ACC112 (cell line): ENCODE measurements around the gene ZBTB34.

Experiments used
- H2AFZ ChIP-seq: fragments of 200-600 bp; sonication (generic); one replicate; pipeline ENCODE4 v1.6.0; 2017; ENCODE audit warnings: antibody characterized with exemption, low read length; ENCODE audit not compliant: unreplicated experiment
- H3K27ac ChIP-seq: fragments of 200-600 bp; sonication (generic); 2 replicates; pipeline ENCODE4 v1.5.1; 2014; ENCODE audit warnings: low read depth, mild to moderate bottlenecking, antibody characterized with exemption, low read length, moderate library complexity
- H3K27me3 ChIP-seq: fragments of 200-600 bp; sonication (generic); 2 replicates; pipeline ENCODE4 v1.6.1; 2014; ENCODE audit warnings: mild to moderate bottlenecking, antibody characterized with exemption, low read length, moderate library complexity, mixed read lengths; ENCODE audit not compliant: insufficient read depth
- H3K36me3 ChIP-seq: fragments of 200-600 bp; sonication (generic); 2 replicates; pipeline ENCODE4 v1.6.1; 2016; ENCODE audit warnings: mild to moderate bottlenecking, antibody characterized with exemption, low read length, moderate library complexity, mixed read lengths; ENCODE audit not compliant: insufficient read depth
- H3K4me1 ChIP-seq: fragments of 200-600 bp; sonication (generic); one replicate; pipeline ENCODE4 v1.6.1; 2016; ENCODE audit warnings: low read length, mixed read lengths; ENCODE audit not compliant: insufficient read depth, unreplicated experiment, control insufficient read depth
- H3K4me3 ChIP-seq: fragments of 200-600 bp; sonication (generic); 2 replicates; pipeline ENCODE4 v1.5.1; 2014; ENCODE audit warnings: mild to moderate bottlenecking, low read depth, low read length
- H3K79me2 ChIP-seq: fragments of 200-600 bp; sonication (generic); one replicate; pipeline ENCODE4 v1.6.0; 2016; ENCODE audit warnings: low read length; ENCODE audit not compliant: control insufficient read depth, unreplicated experiment, insufficient read depth

ZBTB34 gene

GRCh38 chr9:126842220-126842842, 18.1 kb upstream of the ZBTB34 start:
- H3K79me2 ChIP-seq = no peaks in the 10 kb centered on the region
- no peak overlapping the region for H3K27ac ChIP-seq
- H2AFZ ChIP-seq = no peak overlapping the region
- H3K27me3 ChIP-seq = no peaks in the 10 kb centered on the region
- H3K36me3 ChIP-seq = no peaks in the 10 kb centered on the region; the same call in 1 of the 2 replicates
- H3K4me1 ChIP-seq = peaks cover 11% of the 10 kb centered on the region
- no peak overlapping the region for H3K4me3 ChIP-seq

GRCh38 chr9:126842977-126843799, 17.3 kb upstream of the ZBTB34 start:
- Histone ChIP-seq H3K79me2 (no peaks in the 10 kb centered on the region), H3K4me3 (no peak overlapping the region; the same call in 1 of the 2 replicates), H3K36me3 (no peaks in the 10 kb centered on the region; the same call in 1 of the 2 replicates), H3K27ac (peak overlapping the region; percentile 15; the same call in 1 of the 2 replicates), H3K27me3 (no peaks in the 10 kb centered on the region), H3K4me1 (peaks cover 11% of the 10 kb centered on the region), H2AFZ (no peak overlapping the region)

GRCh38 chr9:126844085-126844484, 16.4 kb upstream of the ZBTB34 start:
- no peaks in the 10 kb centered on the region for H3K79me2 ChIP-seq
- no peaks in the 10 kb centered on the region; the same call in 1 of the 2 replicates for H3K36me3 ChIP-seq
- H3K27ac ChIP-seq = peak overlapping the region; percentile 15; the same call in 1 of the 2 replicates
- peaks cover 11% of the 10 kb centered on the region for H3K4me1 ChIP-seq
- H3K27me3 ChIP-seq = no peaks in the 10 kb centered on the region
- H3K4me3 ChIP-seq = no peak overlapping the region; the same call in 1 of the 2 replicates
- no peak overlapping the region for H2AFZ ChIP-seq

GRCh38 chr9:126847051-126847450, 13.4 kb upstream of the ZBTB34 start:
- Histone ChIP-seq H3K27ac (no peak overlapping the region), H3K79me2 (no peaks in the 10 kb centered on the region), H2AFZ (no peak overlapping the region), H3K4me3 (no peak overlapping the region), H3K4me1 (peaks cover 11% of the 10 kb centered on the region), H3K36me3 (no peaks in the 10 kb centered on the region), H3K27me3 (peaks cover 10% of the 10 kb centered on the region)

GRCh38 chr9:126849591-126850225, 10.7 kb upstream of the ZBTB34 start:
- no peak overlapping the region for H2AFZ ChIP-seq
- no peaks in the 10 kb centered on the region for H3K4me1 ChIP-seq
- no peak overlapping the region for H3K4me3 ChIP-seq
- H3K36me3 ChIP-seq = no peaks in the 10 kb centered on the region
- H3K27ac ChIP-seq = no peak overlapping the region
- H3K27me3 ChIP-seq = peaks cover 21% of the 10 kb centered on the region
- no peaks in the 10 kb centered on the region for H3K79me2 ChIP-seq

GRCh38 chr9:126851286-126851880, 9.1 kb upstream of the ZBTB34 start:
- Histone ChIP-seq H3K4me3 (no peak overlapping the region), H3K27ac (no peak overlapping the region)

GRCh38 chr9:126852086-126852688, 8.3 kb upstream of the ZBTB34 start:
- no peak overlapping the region for H3K4me3 ChIP-seq
- no peaks in the 10 kb centered on the region for H3K79me2 ChIP-seq
- no peak overlapping the region for H2AFZ ChIP-seq
- no peaks in the 10 kb centered on the region for H3K36me3 ChIP-seq
- H3K27ac ChIP-seq = no peak overlapping the region
- H3K4me1 ChIP-seq = no peaks in the 10 kb centered on the region
- peaks cover 31% of the 10 kb centered on the region for H3K27me3 ChIP-seq

More at GRCh38 chr9:126851286-126851880, 9.1 kb upstream of the ZBTB34 start:
- Histone ChIP-seq H3K36me3 (no peaks in the 10 kb centered on the region), H3K4me1 (no peaks in the 10 kb centered on the region), H2AFZ (no peak overlapping the region), H3K79me2 (no peaks in the 10 kb centered on the region), H3K27me3 (peaks cover 27% of the 10 kb centered on the region)

GRCh38 chr9:126853667-126854066, 6.8 kb upstream of the ZBTB34 start:
- H3K36me3 ChIP-seq = no peaks in the 10 kb centered on the region
- no peak overlapping the region for H2AFZ ChIP-seq
- no peaks in the 10 kb centered on the region for H3K79me2 ChIP-seq
- peaks cover 38% of the 10 kb centered on the region for H3K27me3 ChIP-seq
- no peak overlapping the region for H3K4me3 ChIP-seq
- H3K4me1 ChIP-seq = no peaks in the 10 kb centered on the region
- no peak overlapping the region for H3K27ac ChIP-seq

GRCh38 chr9:126854734-126855133, 5.7 kb upstream of the ZBTB34 start:
- Histone ChIP-seq H3K36me3 (no peaks in the 10 kb centered on the region), H3K79me2 (no peaks in the 10 kb centered on the region), H3K4me1 (no peaks in the 10 kb centered on the region), H3K4me3 (no peak overlapping the region), H3K27me3 (peaks cover 38% of the 10 kb centered on the region), H3K27ac (no peak overlapping the region), H2AFZ (no peak overlapping the region)

GRCh38 chr9:126856326-126856877, 4.0 kb upstream of the ZBTB34 start:
- peaks cover 35% of the 10 kb centered on the region for H3K27me3 ChIP-seq
- peaks cover 7% of the 10 kb centered on the region for H3K79me2 ChIP-seq
- H2AFZ ChIP-seq = no peak overlapping the region
- no peak overlapping the region for H3K27ac ChIP-seq
- peaks cover under 1% of the 10 kb centered on the region for H3K4me1 ChIP-seq
- H3K36me3 ChIP-seq = no peaks in the 10 kb centered on the region
- H3K4me3 ChIP-seq = no peak overlapping the region
